Nephron progenitor cell (in vitro differentiated cells): ENCODE data around the gene IFT52.

Experiments
- DNase-seq: peaks from one replicate; pipeline ENCODE4 v3.0.0; 2021
- H3K27ac Mint-ChIP-seq: 2 replicates; pipeline ENCODE4 v1.8.0; 2021; ENCODE audit warnings: mild to moderate bottlenecking, moderate library complexity, mixed read lengths
- H3K27me3 Mint-ChIP-seq: 2 replicates; pipeline ENCODE4 v1.8.0; 2021; ENCODE audit warnings: mild to moderate bottlenecking, low read depth, mixed read lengths; ENCODE audit not compliant: poor library complexity
- H3K36me3 Mint-ChIP-seq: 2 replicates; pipeline ENCODE4 v1.8.0; 2021; ENCODE audit warnings: low read depth, mixed read lengths
- H3K4me1 Mint-ChIP-seq: 2 replicates; pipeline ENCODE4 v1.8.0; 2021; ENCODE audit warnings: mixed read lengths
- H3K4me3 Mint-ChIP-seq: 2 replicates; pipeline ENCODE4 v1.8.0; 2021; ENCODE audit warnings: mild to moderate bottlenecking, moderate library complexity, mixed read lengths
- H3K9me3 Mint-ChIP-seq: 2 replicates; pipeline ENCODE4 v1.8.0; 2021; ENCODE audit warnings: mild to moderate bottlenecking, moderate library complexity, mixed read lengths
- CTCF ChIP-seq: fragments of 200-600 bp; sonication (generic); IDR thresholded peaks from 2 replicates; pipeline ENCODE4 v1.5.0; 2021; ENCODE audit warnings: antibody characterized with exemption

The IFT52 gene

GRCh38 chr20:43590392-43591303 lies at the start of gene IFT52:
Gene IFT52 (plus strand): TSS chr20:43590937. CDS start chr20:43594699, 3,762 bp downstream.
- no peaks in the 10 kb centered on the region for H3K27me3 Mint-ChIP-seq
- H3K4me3 Mint-ChIP-seq, result peak within 1 kb of the TSS; percentile 97
- peaks cover 21% of the 10 kb centered on the region for H3K36me3 Mint-ChIP-seq
- H3K4me1 Mint-ChIP-seq, result peaks cover 21% of the 10 kb centered on the region
- DNase-seq, result peak; percentile 84
- H3K27ac Mint-ChIP-seq, result peak within 1 kb of the TSS; percentile 99
- no peaks in the 10 kb centered on the region for H3K9me3 Mint-ChIP-seq
- TF ChIP-seq CTCF, result no peak

GRCh38 chr20:43541214-43541613 lies 49.5 kb upstream of the IFT52 start:
- Mint-ChIP-seq H3K4me3 (no peak overlapping the region), H3K36me3 (peaks cover 25% of the 10 kb centered on the region), H3K27me3 (peaks cover 6% of the 10 kb centered on the region), H3K9me3 (peaks cover 8% of the 10 kb centered on the region), H3K4me1 (no peaks in the 10 kb centered on the region), H3K27ac (no peak overlapping the region)
- no peak for TF ChIP-seq CTCF
- DNase-seq, result no peak

- Mint-ChIP-seq H3K4me1 (no peaks in the 10 kb centered on the region), H3K27me3 (peaks cover 6% of the 10 kb centered on the region), H3K27ac (no peak overlapping the region), H3K36me3 (peaks cover 34% of the 10 kb centered on the region), H3K4me3 (no peak overlapping the region), H3K9me3 (peaks cover 16% of the 10 kb centered on the region)
- no peak for TF ChIP-seq CTCF
- DNase-seq, result no peak
These were observed 48.6 kb upstream of the IFT52 start for GRCh38 chr20:43542161-43542560.

- peaks cover 21% of the 10 kb centered on the region for H3K9me3 Mint-ChIP-seq
- peaks cover 2% of the 10 kb centered on the region for H3K4me1 Mint-ChIP-seq
- peaks cover 39% of the 10 kb centered on the region for H3K36me3 Mint-ChIP-seq
- peaks cover 8% of the 10 kb centered on the region for H3K27me3 Mint-ChIP-seq
- DNase-seq, result no peak
- H3K4me3 Mint-ChIP-seq, result no peak overlapping the region
- TF ChIP-seq CTCF, result no peak
- no peak overlapping the region for H3K27ac Mint-ChIP-seq
These were observed 48.1 kb upstream of the IFT52 start for GRCh38 chr20:43542674-43543073.

- peaks cover 22% of the 10 kb centered on the region for H3K9me3 Mint-ChIP-seq
- no peak for DNase-seq
- peaks cover 44% of the 10 kb centered on the region for H3K36me3 Mint-ChIP-seq
- peaks cover 7% of the 10 kb centered on the region for H3K4me1 Mint-ChIP-seq
- no peak overlapping the region for H3K27ac Mint-ChIP-seq
- no peak for TF ChIP-seq CTCF
- no peak overlapping the region for H3K4me3 Mint-ChIP-seq
- peaks cover 10% of the 10 kb centered on the region for H3K27me3 Mint-ChIP-seq
These were observed 47.6 kb upstream of the IFT52 start for GRCh38 chr20:43543138-43543537.

GRCh38 chr20:43544501-43544900 lies 46.2 kb upstream of the IFT52 start:
- peaks cover 7% of the 10 kb centered on the region for H3K4me1 Mint-ChIP-seq
- peaks cover 22% of the 10 kb centered on the region for H3K9me3 Mint-ChIP-seq
- no peak for TF ChIP-seq CTCF
- no peak overlapping the region for H3K4me3 Mint-ChIP-seq
- peaks cover 52% of the 10 kb centered on the region for H3K36me3 Mint-ChIP-seq
- no peak overlapping the region for H3K27ac Mint-ChIP-seq
- peaks cover 7% of the 10 kb centered on the region for H3K27me3 Mint-ChIP-seq
- no peak for DNase-seq
